WTC11 (cell line): ENCODE data around the gene PRPF8.

Source experiments
- TCF7 ChIP-seq: sonication (generic); formaldehyde crosslinking; IDR thresholded peaks from 2 replicates; pipeline ENCODE4 v1.8.0; 2022; ENCODE audit warnings: mild to moderate bottlenecking, low read depth, missing genetic modification reagents, moderate library complexity
- TF ChIP-seq, protein P1 (sequence below): fragments of 200-600 bp; IDR thresholded peaks from 2 replicates; pipeline ENCODE4 v1.8.0; 2022; ENCODE audit warnings: antibody characterized with exemption

GRCh38 chr17:1617620-1618174 is 67.0 kb downstream of the PRPF8 start:
- TF ChIP-seq, protein P1, sequence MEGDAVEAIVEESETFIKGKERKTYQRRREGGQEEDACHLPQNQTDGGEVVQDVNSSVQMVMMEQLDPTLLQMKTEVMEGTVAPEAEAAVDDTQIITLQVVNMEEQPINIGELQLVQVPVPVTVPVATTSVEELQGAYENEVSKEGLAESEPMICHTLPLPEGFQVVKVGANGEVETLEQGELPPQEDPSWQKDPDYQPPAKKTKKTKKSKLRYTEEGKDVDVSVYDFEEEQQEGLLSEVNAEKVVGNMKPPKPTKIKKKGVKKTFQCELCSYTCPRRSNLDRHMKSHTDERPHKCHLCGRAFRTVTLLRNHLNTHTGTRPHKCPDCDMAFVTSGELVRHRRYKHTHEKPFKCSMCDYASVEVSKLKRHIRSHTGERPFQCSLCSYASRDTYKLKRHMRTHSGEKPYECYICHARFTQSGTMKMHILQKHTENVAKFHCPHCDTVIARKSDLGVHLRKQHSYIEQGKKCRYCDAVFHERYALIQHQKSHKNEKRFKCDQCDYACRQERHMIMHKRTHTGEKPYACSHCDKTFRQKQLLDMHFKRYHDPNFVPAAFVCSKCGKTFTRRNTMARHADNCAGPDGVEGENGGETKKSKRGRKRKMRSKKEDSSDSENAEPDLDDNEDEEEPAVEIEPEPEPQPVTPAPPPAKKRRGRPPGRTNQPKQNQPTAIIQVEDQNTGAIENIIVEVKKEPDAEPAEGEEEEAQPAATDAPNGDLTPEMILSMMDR, result no peak
- no peak for TF ChIP-seq TCF7 (CRISPR knock-in tag)
